Measurements from ENCODE around the gene MRPL48.

DNA sequence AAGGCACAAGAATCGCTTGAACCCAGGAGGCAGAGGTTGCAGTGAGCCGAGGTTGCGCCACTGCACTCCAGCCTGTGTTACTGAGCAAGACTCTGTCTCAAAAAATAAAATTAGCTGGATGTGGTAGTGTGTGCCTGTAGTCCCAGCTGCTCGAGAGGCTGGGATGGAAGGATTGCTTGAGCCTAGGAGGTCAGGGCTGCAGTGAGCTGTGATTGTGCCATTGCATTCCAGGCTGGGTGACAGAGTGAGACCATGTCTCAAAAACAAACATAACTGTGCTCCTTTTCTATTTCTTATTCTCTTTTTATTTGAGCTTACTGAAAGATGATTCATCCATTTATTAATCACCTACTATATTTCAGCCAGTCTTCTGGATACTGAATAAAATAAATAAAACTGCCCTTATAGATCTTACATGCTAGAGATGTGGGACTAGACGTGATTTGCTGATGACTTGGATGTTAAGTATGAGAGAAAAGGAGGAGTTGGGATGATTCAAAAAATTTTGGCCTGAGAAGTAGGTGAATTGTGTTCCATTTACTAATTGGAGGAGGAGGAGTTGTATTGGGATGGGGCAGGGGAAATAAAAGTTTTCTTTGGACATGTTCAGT is 107.2 kb downstream of the MRPL48 start:
- TF ChIP-seq POLR2A (IDR thresholded peaks at IDR 0.05; ENCODE audit: low read depth, low read length) (no peak), TAF1 (IDR thresholded peaks at IDR 0.05; ENCODE audit: low read depth, low read length) (no peak)
